SK-MEL-5 (cell line): ENCODE measurements around the gene HIBADH. TPM values are rescaled to one million over a fixed set of nuclear protein-coding genes. Genes with fewer than 3 reads are reported as not detected.
A peak's percentile ranks its signal among the peaks of the same experiment; 100 is the strongest.
"Not testable (repeated sequence)": the region's sequence is repeated elsewhere in the genome, so short reads cannot be mapped to it uniquely, and the experiment has no call there.

Source experiments
- DNase-seq: peaks from one replicate; pipeline ENCODE4 v3.0.0-alpha.2; 2016; ENCODE audit warnings: low read depth, low spot score
- in situ Hi-C: cut with HindIII; loops from 2 replicates; pipeline ENCODE4 v1.10.0; 2016; ENCODE audit warnings: low sequenced_read_pairs, high pct_unique_total_duplicates, low pct_unique_long_range_greater_than_20kb
- total RNA-seq: library from RNA; depleted of rRNA; stranded (reverse); fragments of >200 nt; shearing (Covaris generic); gene quantifications from 2 replicates; pipeline ENCODE4 v1.2.3, GENCODE V29; 2014; rRNA removed

The HIBADH gene
- total RNA-seq, 1 experiment from 2014 or later: 135 TPM

GRCh38 chr7:27510541-27510940 is 152.1 kb downstream of the HIBADH start:
- in situ Hi-C loops: no loop called here
- DNase-seq: no peak

GRCh38 chr7:27501879-27502278 is 160.8 kb downstream of the HIBADH start:
- in situ Hi-C loops, DNase-seq: not testable (repeated sequence)

GRCh38 chr7:27501001-27501400 is 161.7 kb downstream of the HIBADH start:
- DNase-seq: no peak
- in situ Hi-C loops: no loop called here

GRCh38 chr7:27492224-27492623 is 170.5 kb downstream of the HIBADH start:
- in situ Hi-C loops: no loop called here
- DNase-seq: no peak

GRCh38 chr7:27491534-27491933 is 171.1 kb downstream of the HIBADH start:
- no peak for DNase-seq
- in situ Hi-C loops: no loop called here

GRCh38 chr7:27487509-27487908 is 175.2 kb downstream of the HIBADH start:
- DNase-seq: no peak
- in situ Hi-C loops: no loop called here

GRCh38 chr7:27484451-27484850 is 178.2 kb downstream of the HIBADH start:
- DNase-seq: no peak
- in situ Hi-C loops: no loop called here

- in situ Hi-C loops: no loop called here
- DNase-seq: peak; percentile 30
Measured at GRCh38 chr7:27482219-27482618, 180.5 kb downstream of the HIBADH start.

GRCh38 chr7:27478556-27478955 is 184.1 kb downstream of the HIBADH start:
- no peak for DNase-seq

GRCh38 chr7:27478084-27478483 is 184.6 kb downstream of the HIBADH start:
- no peak for DNase-seq
- in situ Hi-C loops: no loop called here

More at GRCh38 chr7:27478556-27478955, 184.1 kb downstream of the HIBADH start:
- in situ Hi-C loops: no loop called here

GRCh38 chr7:27476493-27476892 is 186.2 kb downstream of the HIBADH start:
- no peak for DNase-seq
- in situ Hi-C loops: no loop called here

Other genes starting within 250 kb of the HIBADH start
- gene TAX1BP1, start 77.3 kb upstream of the HIBADH start, total RNA-seq: 269 and 296 TPM in 2 replicates